ENCODE data around the gene SETD2. TPM values are rescaled to one million over a fixed set of nuclear protein-coding genes. Genes with fewer than 3 reads are reported as not detected.

The SETD2 gene
- total RNA-seq, 1 experiment from 2014 or later = 60.8 TPM

- Histone ChIP-seq H3K9me3 (ENCODE audit: control insufficient read depth, low read depth, low read length) (no peaks in the 10 kb centered on the region), H3K27me3 (ENCODE audit: insufficient read depth, low read length) (no peaks in the 10 kb centered on the region), H3K79me2 (ENCODE audit: insufficient read depth, low read length) (no peaks in the 10 kb centered on the region), H3T11ph (ENCODE audit: low read length) (no peak overlapping the region), H2BK15ac (ENCODE audit: low read depth, low read length) (no peak overlapping the region), H4K5ac (ENCODE audit: insufficient read length, low read depth, low read length) (no peak overlapping the region), H4K91ac (ENCODE audit: insufficient read length, low read depth, low read length) (no peak overlapping the region), H2BK120ac (ENCODE audit: low read depth, low read length, poor library complexity, severe bottlenecking) (no peak overlapping the region), H2BK20ac (ENCODE audit: low read depth, low read length, poor library complexity, severe bottlenecking) (no peak overlapping the region), H3K18ac (ENCODE audit: insufficient read length, low read depth, low read length) (no peak overlapping the region), H3K56ac (ENCODE audit: insufficient read length, low read depth, low read length) (no peak overlapping the region), H4K20me1 (ENCODE audit: control insufficient read depth, insufficient read depth, insufficient read length) (no peaks in the 10 kb centered on the region), H2BK5ac (ENCODE audit: insufficient read length, low read length) (no peak overlapping the region), H2AFZ (ENCODE audit: low read length) (no peak overlapping the region), H2AK5ac (ENCODE audit: insufficient read length, low read length) (no peak overlapping the region), H3K14ac (ENCODE audit: insufficient read depth, low read length) (no peak overlapping the region), H3K9ac (ENCODE audit: extremely low read depth, insufficient read length, low read length) (no peak overlapping the region), H3K23ac (ENCODE audit: insufficient read length, low read depth, low read length) (no peak overlapping the region), H4K8ac (replicated peaks; ENCODE audit: insufficient read length, low read depth, low read length) (no peak overlapping the region), H3K4ac (ENCODE audit: low read depth, low read length) (no peak overlapping the region), H3K27ac (ENCODE audit: insufficient read length, low read depth, low read length) (no peak overlapping the region), H3K79me1 (ENCODE audit: insufficient read depth, low read depth, low read length, poor library complexity, severe bottlenecking) (no peaks in the 10 kb centered on the region), H3K4me1 (ENCODE audit: insufficient read depth, low read length) (no peaks in the 10 kb centered on the region), H2BK12ac (ENCODE audit: insufficient read length, low read depth, low read length) (no peak overlapping the region), H3K4me2 (ENCODE audit: insufficient read depth, insufficient read length, low read length) (no peak overlapping the region), H3K23me2 (ENCODE audit: insufficient read length, low read depth, low read length, poor library complexity, severe bottlenecking) (no peaks in the 10 kb centered on the region)
- DNase-seq = no peak
- peaks cover 8 to 54% (median 45%) of the 10 kb centered on the region in 3 experiments; a peak in 5 of 7 replicates for H3K36me3 Mint-ChIP-seq (ENCODE audit: insufficient read depth in 1 of 3, low read depth in 3 of 3)
- H3K27ac Mint-ChIP-seq = peak overlapping the region in 1 of 3 experiments; percentile 17; a peak in 1 of 7 replicates
- no CpG with 5 or more reads among the region's 1 CpG for WGBS (ENCODE audit: extremely low coverage, insufficient read length, low lambda C conversion rate)
- H3K4me1 Mint-ChIP-seq = no peaks in the 10 kb centered on the region
- H3K9me3 Mint-ChIP-seq = no peaks in the 10 kb centered on the region
- no peaks in the 10 kb centered on the region for H3K27me3 Mint-ChIP-seq (ENCODE audit: low read depth)
- H3K4me3 Mint-ChIP-seq = no peak overlapping the region
- no peak for TF ChIP-seq CTCF (conservative IDR thresholded peaks at IDR 0.05)
These were observed 67.0 kb downstream of the SETD2 start for GRCh38 chr3:47096959-47097358.

All from H9 (cell line).